Neural progenitor cell (in vitro differentiated cells): ENCODE results near the gene SELENOO. TPM values are rescaled to one million over a fixed set of nuclear protein-coding genes. Genes with fewer than 3 reads are reported as not detected.

Experiments used
- DNase-seq: peaks from one replicate; pipeline ENCODE4 v3.0.0-alpha.2; 2016; ENCODE audit warnings: low spot score
- H2AFZ ChIP-seq: fragments of 200-600 bp; sonication (generic); replicated peaks from 2 replicates; pipeline ENCODE4 v1.6.1; 2016; ENCODE audit warnings: antibody characterized with exemption
- H3F3A ChIP-seq: fragments of 200-600 bp; sonication (generic); 2 replicates; pipeline ENCODE4 v1.6.1; 2016; ENCODE audit warnings: antibody characterized with exemption, low read depth
- H3K27ac ChIP-seq: fragments of 200-600 bp; sonication (generic); 2 replicates; pipeline ENCODE4 v1.5.1; 2016; ENCODE audit warnings: mild to moderate bottlenecking
- H3K27me3 ChIP-seq: fragments of 200-600 bp; sonication (generic); 2 replicates; pipeline ENCODE4 v1.6.1; 2016; ENCODE audit warnings: mild to moderate bottlenecking, moderate library complexity
- H3K36me3 ChIP-seq: fragments of 200-600 bp; sonication (generic); 2 replicates; pipeline ENCODE4 v1.5.1; 2016
- H3K4me1 ChIP-seq: fragments of 200-600 bp; sonication (generic); 2 replicates; pipeline ENCODE4 v1.6.1; 2016; ENCODE audit warnings: mixed run types
- H3K4me2 ChIP-seq: fragments of 200-600 bp; sonication (generic); 2 replicates; pipeline ENCODE4 v1.6.1; 2016
- H3K4me3 ChIP-seq: fragments of 200-600 bp; sonication (generic); 2 replicates; pipeline ENCODE4 v1.5.1; 2016
- H3K79me2 ChIP-seq: fragments of 200-600 bp; sonication (generic); 2 replicates; pipeline ENCODE4 v1.6.1; 2016; ENCODE audit warnings: low read depth
- H3K9ac ChIP-seq: fragments of 200-600 bp; sonication (generic); 2 replicates; pipeline ENCODE4 v1.6.1; 2016
- H3K9me3 ChIP-seq: fragments of 200-600 bp; sonication (generic); 2 replicates; pipeline ENCODE4 v1.5.1; 2016; ENCODE audit warnings: low read depth
- H4K20me1 ChIP-seq: fragments of 200-600 bp; sonication (generic); 2 replicates; pipeline ENCODE4 v1.6.1; 2016; ENCODE audit warnings: low read depth
- H3K27ac Mint-ChIP-seq: 3 replicates; pipeline ENCODE4 v1.8.0; 2021; ENCODE audit warnings: mixed read lengths
- H3K27me3 Mint-ChIP-seq: 2 replicates; pipeline ENCODE4 v1.8.0; 2022; ENCODE audit warnings: low read depth, mild to moderate bottlenecking, inconsistent platforms, moderate library complexity, mixed read lengths; ENCODE audit not compliant: insufficient read depth
- H3K36me3 Mint-ChIP-seq: 3 replicates; pipeline ENCODE4 v1.8.0; 2021; ENCODE audit warnings: mixed read lengths
- H3K4me1 Mint-ChIP-seq: 3 replicates; pipeline ENCODE4 v1.8.0; 2021; ENCODE audit warnings: mixed read lengths
- H3K4me3 Mint-ChIP-seq: 3 replicates; pipeline ENCODE4 v1.8.0; 2021; ENCODE audit warnings: mild to moderate bottlenecking, moderate library complexity, mixed read lengths
- H3K9me3 Mint-ChIP-seq: 3 replicates; pipeline ENCODE4 v1.8.0; 2020; ENCODE audit warnings: mixed read lengths
- CTCF ChIP-seq: fragments of 200-600 bp; sonication (generic); IDR thresholded peaks from 2 replicates; pipeline ENCODE4 v1.5.1; 2017; ENCODE audit warnings: antibody characterized with exemption, mild to moderate bottlenecking
- EZH2 ChIP-seq: fragments of 200-600 bp; sonication (generic); IDR thresholded peaks from 2 replicates; pipeline ENCODE4 v1.6.1; 2017; ENCODE audit warnings: antibody characterized with exemption, mild to moderate bottlenecking, moderate library complexity
- EZH2phosphoT487 ChIP-seq: fragments of 200-600 bp; sonication (generic); IDR thresholded peaks from 2 replicates; pipeline ENCODE4 v1.6.1; 2017; ENCODE audit warnings: antibody characterized with exemption
- total RNA-seq: library from RNA; depleted of rRNA; stranded (reverse); fragments of >200 nt; gene quantifications from 2 replicates; pipeline ENCODE4 v1.2.3, GENCODE V29; 2015; ENCODE audit warnings: low replicate concordance

SELENOO gene
- total RNA-seq, 1 donor from 2014 or later = 7.6 TPM

- TF ChIP-seq CTCF (no peak), EZH2 (no peak), EZH2phosphoT487 (no peak)
- Mint-ChIP-seq H3K27ac (no peak overlapping the region), H3K36me3 (no peaks in the 10 kb centered on the region), H3K4me3 (peak overlapping the region; percentile 86), H3K4me1 (peaks cover 14% of the 10 kb centered on the region), H3K27me3 (peaks cover 24% of the 10 kb centered on the region), H3K9me3 (no peaks in the 10 kb centered on the region)
- Histone ChIP-seq H3K4me3 (no peak overlapping the region), H3K4me1 (no peaks in the 10 kb centered on the region), H3K9me3 (no peaks in the 10 kb centered on the region), H3K27ac (no peak overlapping the region), H3K27me3 (peaks cover 49% of the 10 kb centered on the region), H3K4me2 (no peak overlapping the region), H3F3A (peaks cover 13% of the 10 kb centered on the region), H2AFZ (no peak overlapping the region), H3K9ac (no peak overlapping the region), H3K79me2 (no peaks in the 10 kb centered on the region), H4K20me1 (no peaks in the 10 kb centered on the region), H3K36me3 (no peaks in the 10 kb centered on the region)
- DNase-seq = no peak
Observed at GRCh38 chr22:50171965-50172421, 28.8 kb upstream of the SELENOO start.

GRCh38 chr22:50173311-50173982 is 27.4 kb upstream of the SELENOO start:
- Histone ChIP-seq H3K36me3 (no peaks in the 10 kb centered on the region), H3K27ac (no peak overlapping the region), H2AFZ (no peak overlapping the region), H3K9ac (no peak overlapping the region), H3F3A (peaks cover 13% of the 10 kb centered on the region), H3K27me3 (peaks cover 34% of the 10 kb centered on the region), H3K4me1 (no peaks in the 10 kb centered on the region), H3K79me2 (no peaks in the 10 kb centered on the region), H3K4me2 (no peak overlapping the region), H3K9me3 (no peaks in the 10 kb centered on the region), H3K4me3 (no peak overlapping the region), H4K20me1 (no peaks in the 10 kb centered on the region)
- Mint-ChIP-seq H3K36me3 (peaks cover 2% of the 10 kb centered on the region), H3K9me3 (no peaks in the 10 kb centered on the region), H3K27ac (no peak overlapping the region), H3K4me1 (peaks cover 16% of the 10 kb centered on the region), H3K27me3 (peaks cover 18% of the 10 kb centered on the region), H3K4me3 (no peak overlapping the region)
- no peak for TF ChIP-seq CTCF
- TF ChIP-seq EZH2phosphoT487 = no peak
- TF ChIP-seq EZH2 = no peak
- no peak for DNase-seq

GRCh38 chr22:50173983-50174355 is 26.8 kb upstream of the SELENOO start:
- H3K4me2 ChIP-seq = no peak overlapping the region
- TF ChIP-seq EZH2 = no peak
- TF ChIP-seq EZH2phosphoT487 = no peak
- no peak for TF ChIP-seq CTCF
- no peak for DNase-seq
- no peaks in the 10 kb centered on the region for H3K4me1 ChIP-seq
- H2AFZ ChIP-seq = no peak overlapping the region
- no peaks in the 10 kb centered on the region for H4K20me1 ChIP-seq
- H3K4me3 Mint-ChIP-seq = no peak overlapping the region
- peaks cover 13% of the 10 kb centered on the region for H3K27me3 Mint-ChIP-seq
- H3K79me2 ChIP-seq = no peaks in the 10 kb centered on the region
- H3K27me3 ChIP-seq = peaks cover 29% of the 10 kb centered on the region
- H3K36me3 ChIP-seq = no peaks in the 10 kb centered on the region
- H3K27ac Mint-ChIP-seq = no peak overlapping the region
- no peak overlapping the region for H3K9ac ChIP-seq
- no peaks in the 10 kb centered on the region for H3K9me3 ChIP-seq
- peaks cover 13% of the 10 kb centered on the region for H3F3A ChIP-seq
- no peak overlapping the region for H3K4me3 ChIP-seq
- no peak overlapping the region for H3K27ac ChIP-seq
- H3K9me3 Mint-ChIP-seq = no peaks in the 10 kb centered on the region
- H3K36me3 Mint-ChIP-seq = peaks cover 2% of the 10 kb centered on the region
- H3K4me1 Mint-ChIP-seq = peaks cover 14% of the 10 kb centered on the region
